ENCODE data around the gene B3GNT5.

The B3GNT5 gene

DNA sequence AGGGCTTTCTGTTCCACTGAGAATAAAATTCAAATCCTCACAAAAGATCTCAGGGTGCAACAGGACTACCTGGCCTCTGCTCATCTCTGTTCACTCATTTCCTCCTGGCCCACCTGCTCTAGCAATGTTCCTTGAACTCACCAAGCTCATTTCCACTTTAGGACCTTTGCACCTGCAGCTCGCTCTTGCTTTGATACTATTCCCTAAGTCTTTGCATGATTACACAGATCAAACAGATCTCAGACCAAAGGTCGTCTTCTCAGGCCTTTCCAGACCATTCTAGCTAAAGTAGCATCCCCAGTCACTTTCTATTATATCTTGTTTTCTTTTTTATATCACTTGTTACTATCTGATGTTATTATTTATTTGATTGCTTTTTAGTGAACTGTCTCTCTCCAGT, 54.7 kb downstream of the B3GNT5 start:
- H3K4me1 ChIP-seq (ENCODE audit: control insufficient read depth, insufficient read depth, low read length) = 0 out of 2 replicates have a peak, but pooled peaks cover 2% of the 10 kb centered on the region
- ChIA-PET POLR2A (no interaction called here), CTCF (interaction anchor here (0.6 to 1.1 kb wide), 2 partner anchors 398 to 1997 kb away, joined by 3 read pairs; no protein-coding TSS in a partner anchor)
- no peak overlapping the region for H3K4me3 ChIP-seq (ENCODE audit: low read depth, low read length)
- no peaks in the 10 kb centered on the region for H3K36me3 ChIP-seq (ENCODE audit: control insufficient read depth in 2 of 2, insufficient read depth in 1 of 2, low read length in 2 of 2)
- no peak overlapping the region for H3K27ac ChIP-seq (ENCODE audit: extremely low read depth, low read depth, low read length)
- no peaks in the 10 kb centered on the region for H3K9me3 ChIP-seq (ENCODE audit: control insufficient read depth, insufficient read depth, low read depth, low read length)
- no peak for TF ChIP-seq ZNF768 (tag by site-specific recombination; IDR thresholded peaks at IDR 0.05)
- no peak for TF ChIP-seq ZNF561 (tag by site-specific recombination; IDR thresholded peaks at IDR 0.05; ENCODE audit: borderline replicate concordance)
- no peak for TF ChIP-seq ZNF701 (tag by site-specific recombination; IDR thresholded peaks at IDR 0.05)
- no peak for TF ChIP-seq RBAK (tag by site-specific recombination; IDR thresholded peaks at IDR 0.05)
- TF ChIP-seq ZNF549 (tag by site-specific recombination; IDR thresholded peaks at IDR 0.05) = no peak
- TF ChIP-seq, protein P1, sequence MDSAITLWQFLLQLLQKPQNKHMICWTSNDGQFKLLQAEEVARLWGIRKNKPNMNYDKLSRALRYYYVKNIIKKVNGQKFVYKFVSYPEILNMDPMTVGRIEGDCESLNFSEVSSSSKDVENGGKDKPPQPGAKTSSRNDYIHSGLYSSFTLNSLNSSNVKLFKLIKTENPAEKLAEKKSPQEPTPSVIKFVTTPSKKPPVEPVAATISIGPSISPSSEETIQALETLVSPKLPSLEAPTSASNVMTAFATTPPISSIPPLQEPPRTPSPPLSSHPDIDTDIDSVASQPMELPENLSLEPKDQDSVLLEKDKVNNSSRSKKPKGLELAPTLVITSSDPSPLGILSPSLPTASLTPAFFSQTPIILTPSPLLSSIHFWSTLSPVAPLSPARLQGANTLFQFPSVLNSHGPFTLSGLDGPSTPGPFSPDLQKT (IDR thresholded peaks at IDR 0.05; ENCODE audit: borderline replicate concordance, low read depth, low read length) = no peak

DNA sequence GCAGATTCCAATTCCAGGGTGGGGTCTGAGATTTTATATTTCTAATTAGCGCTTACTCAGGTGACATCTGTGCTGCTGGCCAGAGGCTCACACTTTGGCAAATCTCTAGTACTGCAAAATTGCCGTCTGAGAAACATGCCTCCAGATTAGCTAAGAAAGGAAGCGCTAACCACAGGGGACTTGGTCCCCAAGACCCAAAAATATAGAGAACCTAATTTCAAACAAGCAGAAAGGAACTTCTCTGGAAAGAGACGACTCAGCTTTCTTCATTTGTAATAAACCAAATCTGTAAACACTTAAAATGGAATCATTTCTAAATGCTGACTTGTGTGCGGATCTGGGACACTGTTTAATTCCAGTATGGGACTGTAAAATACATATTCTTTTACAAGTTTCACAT, 55.7 kb downstream of the B3GNT5 start:
- no peaks in the 10 kb centered on the region for H3K36me3 ChIP-seq (ENCODE audit: control insufficient read depth in 2 of 2, insufficient read depth in 1 of 2, low read length in 2 of 2)
- H3K27ac ChIP-seq (ENCODE audit: extremely low read depth, low read depth, low read length) = no peak overlapping the region
- H3K4me1 ChIP-seq (ENCODE audit: control insufficient read depth, insufficient read depth, low read length) = 0 out of 2 replicates have a peak, but pooled peaks cover 2% of the 10 kb centered on the region
- POLR2A ChIA-PET = no interaction called here
- no peaks in the 10 kb centered on the region for H3K9me3 ChIP-seq (ENCODE audit: control insufficient read depth, insufficient read depth, low read depth, low read length)
- no peak overlapping the region for H3K4me3 ChIP-seq (ENCODE audit: low read depth, low read length)
- TF ChIP-seq ZNF426 (tag by site-specific recombination; IDR thresholded peaks at IDR 0.05) = no peak
- TF ChIP-seq, protein P2, sequence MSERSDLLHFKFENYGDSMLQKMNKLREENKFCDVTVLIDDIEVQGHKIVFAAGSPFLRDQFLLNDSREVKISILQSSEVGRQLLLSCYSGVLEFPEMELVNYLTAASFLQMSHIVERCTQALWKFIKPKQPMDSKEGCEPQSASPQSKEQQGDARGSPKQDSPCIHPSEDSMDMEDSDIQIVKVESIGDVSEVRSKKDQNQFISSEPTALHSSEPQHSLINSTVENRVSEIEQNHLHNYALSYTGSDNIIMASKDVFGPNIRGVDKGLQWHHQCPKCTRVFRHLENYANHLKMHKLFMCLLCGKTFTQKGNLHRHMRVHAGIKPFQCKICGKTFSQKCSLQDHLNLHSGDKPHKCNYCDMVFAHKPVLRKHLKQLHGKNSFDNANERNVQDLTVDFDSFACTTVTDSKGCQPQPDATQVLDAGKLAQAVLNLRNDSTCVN (tag by site-specific recombination; optimal IDR thresholded peaks at IDR 0.05) = no peak
- TF ChIP-seq ZNF274 (IDR thresholded peaks at IDR 0.05; ENCODE audit: low read length) = no peak
- no peak for TF ChIP-seq ZNF274 (tag by site-specific recombination; IDR thresholded peaks at IDR 0.05; ENCODE audit: borderline replicate concordance)
- no peak for TF ChIP-seq ZNF366 (tag by site-specific recombination; conservative IDR thresholded peaks at IDR 0.05)
- TF ChIP-seq ZNF248 (tag by site-specific recombination; IDR thresholded peaks at IDR 0.05) = no peak
- TF ChIP-seq ZNF571 (tag by site-specific recombination; IDR thresholded peaks at IDR 0.05) = no peak
- TF ChIP-seq ZNF596 (tag by site-specific recombination; IDR thresholded peaks at IDR 0.05) = no peak
- CTCF ChIA-PET = interaction anchor here (0.8 to 1.1 kb wide), 2 partner anchors 122 to 1998 kb away, joined by 3 read pairs; no protein-coding TSS in a partner anchor

DNA sequence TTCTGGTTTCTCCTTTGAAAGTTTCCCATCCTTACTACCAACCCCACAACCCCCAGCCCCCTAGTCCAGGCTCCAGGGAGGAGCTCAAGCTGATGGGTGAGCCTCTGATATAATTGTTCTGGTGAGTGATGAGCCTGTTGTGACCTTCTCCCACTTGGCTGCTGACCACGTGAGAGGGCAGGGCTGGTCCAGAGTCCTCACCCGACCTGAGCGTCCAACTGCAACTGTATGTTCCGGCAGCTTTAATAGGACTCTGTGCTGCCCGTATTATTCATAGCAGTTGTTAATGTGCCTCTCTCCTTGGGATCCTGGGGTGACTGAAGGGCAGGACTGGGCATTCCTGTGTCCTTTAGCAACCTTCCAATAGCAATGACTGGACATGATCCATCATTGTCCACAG, 56.2 kb downstream of the B3GNT5 start:
- ChIA-PET POLR2A (no interaction called here), CTCF (interaction anchor here (0.8 kb wide), 1 partner anchor 122 kb away, joined by 3 read pairs; no protein-coding TSS in a partner anchor)
- Histone ChIP-seq H3K4me1 (ENCODE audit: control insufficient read depth, insufficient read depth, low read length) (0 out of 2 replicates have a peak, but pooled peaks cover 2% of the 10 kb centered on the region), H3K27ac (ENCODE audit: extremely low read depth, low read depth, low read length) (no peak overlapping the region), H3K9me3 (ENCODE audit: control insufficient read depth, insufficient read depth, low read depth, low read length) (no peaks in the 10 kb centered on the region), H3K4me3 (ENCODE audit: low read depth, low read length) (no peak overlapping the region), H3K36me3 (ENCODE audit: control insufficient read depth in 2 of 2, insufficient read depth in 1 of 2, low read length in 2 of 2) (no peaks in the 10 kb centered on the region)
- TF ChIP-seq KLF16 (tag by site-specific recombination; IDR thresholded peaks at IDR 0.05) (no peak), ZFP69B (tag by site-specific recombination; IDR thresholded peaks at IDR 0.05) (no peak), ZFHX2 (tag by site-specific recombination; conservative IDR thresholded peaks at IDR 0.05) (no peak), ZNF76 (tag by site-specific recombination; IDR thresholded peaks at IDR 0.05; ENCODE audit: borderline replicate concordance, low read depth) (no peak), ZNF121 (tag by site-specific recombination; IDR thresholded peaks at IDR 0.05) (no peak), ZNF549 (tag by site-specific recombination; IDR thresholded peaks at IDR 0.05) (no peak), ZNF558 (tag by site-specific recombination; IDR thresholded peaks at IDR 0.05) (no peak), ZNF169 (tag by site-specific recombination; IDR thresholded peaks at IDR 0.05) (no peak), ZNF664 (tag by site-specific recombination; IDR thresholded peaks at IDR 0.05) (no peak), ZNF23 (tag by site-specific recombination; IDR thresholded peaks at IDR 0.05; ENCODE audit: borderline replicate concordance) (no peak), ZNF221 (tag by site-specific recombination; IDR thresholded peaks at IDR 0.05; ENCODE audit: borderline replicate concordance) (no peak)
- TF ChIP-seq, protein P3, sequence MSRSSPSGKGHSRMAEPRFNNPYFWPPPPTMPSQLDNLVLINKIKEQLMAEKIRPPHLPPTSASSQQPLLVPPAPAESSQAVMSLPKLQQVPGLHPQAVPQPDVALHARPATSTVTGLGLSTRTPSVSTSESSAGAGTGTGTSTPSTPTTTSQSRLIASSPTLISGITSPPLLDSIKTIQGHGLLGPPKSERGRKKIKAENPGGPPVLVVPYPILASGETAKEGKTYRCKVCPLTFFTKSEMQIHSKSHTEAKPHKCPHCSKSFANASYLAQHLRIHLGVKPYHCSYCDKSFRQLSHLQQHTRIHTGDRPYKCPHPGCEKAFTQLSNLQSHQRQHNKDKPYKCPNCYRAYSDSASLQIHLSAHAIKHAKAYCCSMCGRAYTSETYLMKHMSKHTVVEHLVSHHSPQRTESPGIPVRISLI (tag by site-specific recombination; IDR thresholded peaks at IDR 0.05) = no peak

Measured in HEK293 (cell line).